22Rv1 (cell line): ENCODE results near the gene RASSF4.

ENCODE experiments used
- ZFX ChIP-seq: fragments of 450-650 bp; IDR thresholded peaks from 2 replicates; pipeline ENCODE4 v1.6.1; 2017; ENCODE audit warnings: antibody characterized with exemption, borderline replicate concordance
- TF ChIP-seq, protein P1 (sequence below): fragments of 450-650 bp; IDR thresholded peaks from 2 replicates; pipeline ENCODE4 v1.5.1; 2017; ENCODE audit warnings: mild to moderate bottlenecking

DNA sequence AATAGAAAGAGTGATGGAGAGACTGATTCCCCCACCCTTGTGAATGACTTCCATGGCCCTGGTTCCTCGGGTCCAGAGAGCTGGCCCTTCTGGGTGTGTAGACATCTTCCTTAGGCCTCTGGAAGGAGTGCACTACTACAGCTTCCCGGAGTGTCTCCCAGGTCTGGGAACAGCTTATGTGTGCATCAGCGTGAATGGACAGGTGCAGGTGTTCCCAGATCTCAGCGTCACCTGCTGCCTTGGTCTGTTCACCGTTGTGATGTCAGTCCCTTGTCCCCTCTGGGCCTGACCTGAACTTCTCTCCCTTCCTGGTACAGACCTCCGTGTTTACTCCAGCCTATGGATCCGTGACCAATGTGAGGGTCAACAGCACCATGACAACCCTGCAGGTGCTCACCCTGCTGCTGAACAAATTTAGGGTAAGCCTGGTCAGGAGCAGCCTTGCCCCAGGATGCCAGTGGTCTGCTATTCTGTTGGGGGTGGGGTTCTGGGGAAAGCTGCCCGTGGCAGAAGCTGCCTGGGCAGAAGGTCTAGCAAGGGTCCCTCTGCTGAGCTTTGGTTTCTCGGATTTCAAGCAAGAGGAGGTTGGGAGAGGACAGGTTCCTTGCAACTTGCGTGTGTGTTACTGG, 29.5 kb downstream of the RASSF4 start:
- TF ChIP-seq, protein P1, sequence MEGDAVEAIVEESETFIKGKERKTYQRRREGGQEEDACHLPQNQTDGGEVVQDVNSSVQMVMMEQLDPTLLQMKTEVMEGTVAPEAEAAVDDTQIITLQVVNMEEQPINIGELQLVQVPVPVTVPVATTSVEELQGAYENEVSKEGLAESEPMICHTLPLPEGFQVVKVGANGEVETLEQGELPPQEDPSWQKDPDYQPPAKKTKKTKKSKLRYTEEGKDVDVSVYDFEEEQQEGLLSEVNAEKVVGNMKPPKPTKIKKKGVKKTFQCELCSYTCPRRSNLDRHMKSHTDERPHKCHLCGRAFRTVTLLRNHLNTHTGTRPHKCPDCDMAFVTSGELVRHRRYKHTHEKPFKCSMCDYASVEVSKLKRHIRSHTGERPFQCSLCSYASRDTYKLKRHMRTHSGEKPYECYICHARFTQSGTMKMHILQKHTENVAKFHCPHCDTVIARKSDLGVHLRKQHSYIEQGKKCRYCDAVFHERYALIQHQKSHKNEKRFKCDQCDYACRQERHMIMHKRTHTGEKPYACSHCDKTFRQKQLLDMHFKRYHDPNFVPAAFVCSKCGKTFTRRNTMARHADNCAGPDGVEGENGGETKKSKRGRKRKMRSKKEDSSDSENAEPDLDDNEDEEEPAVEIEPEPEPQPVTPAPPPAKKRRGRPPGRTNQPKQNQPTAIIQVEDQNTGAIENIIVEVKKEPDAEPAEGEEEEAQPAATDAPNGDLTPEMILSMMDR: no peak
- TF ChIP-seq ZFX: no peak
